Activated CD8-positive, alpha-beta memory T cell treated with anti-CD3 and anti-CD28 coated beads for 48 hours (primary cell): ENCODE data around the gene SHROOM2.

Experiments
- DNase-seq, 3 experiments: peaks; one replicate each; pipeline ENCODE4 v3.0.0-alpha.2; 2020; ENCODE audit warnings: low read depth in 2 of 3, low spot score in 2 of 3

Gene SHROOM2

GRCh38 chrX:9997041-9997440 lies 210.8 kb downstream of the SHROOM2 start:
- DNase-seq, result no peak

GRCh38 chrX:9997524-9997923 lies 211.3 kb downstream of the SHROOM2 start:
- peak in 2 of 3 experiments; percentile 25 to 30 for DNase-seq
